ENCODE data around the gene FLT1.

FLT1 gene

GRCh38 chr13:28526876-28527275 lies 31.9 kb upstream of the FLT1 start:
- DNase-seq (ENCODE audit: low read depth) = no peak

GRCh38 chr13:28522871-28523270 lies 27.9 kb upstream of the FLT1 start:
- DNase-seq (ENCODE audit: low read depth) = no peak

- no peak for DNase-seq (ENCODE audit: low read depth)
These were observed 18.8 kb upstream of the FLT1 start for GRCh38 chr13:28513745-28514144.

GRCh38 chr13:28510542-28510941 lies 15.6 kb upstream of the FLT1 start:
- no peak for DNase-seq (ENCODE audit: low read depth)

- no peak for DNase-seq (ENCODE audit: low read depth)
These were observed 15.1 kb upstream of the FLT1 start for GRCh38 chr13:28510066-28510465.

GRCh38 chr13:28505543-28506135 lies 10.7 kb upstream of the FLT1 start:
- DNase-seq (ENCODE audit: low read depth) = no peak

GRCh38 chr13:28503182-28503967 lies 8.4 kb upstream of the FLT1 start:
- DNase-seq (ENCODE audit: low read depth) = no peak

GRCh38 chr13:28501547-28501946 lies 6.6 kb upstream of the FLT1 start:
- DNase-seq (ENCODE audit: low read depth) = no peak

- no peak for DNase-seq (ENCODE audit: low read depth)
These were observed 4.7 kb upstream of the FLT1 start for GRCh38 chr13:28499609-28500008.

- DNase-seq (ENCODE audit: low read depth) = no peak
These were observed 3.7 kb upstream of the FLT1 start for GRCh38 chr13:28498481-28499115.

- no peak for DNase-seq (ENCODE audit: low read depth)
These were observed 2.4 kb upstream of the FLT1 start for GRCh38 chr13:28497143-28497876.

GRCh38 chr13:28496188-28496564 lies 1.2 kb upstream of the FLT1 start:
- no peak for DNase-seq (ENCODE audit: low read depth)

- no peak for DNase-seq (ENCODE audit: low read depth)
These were observed 735 bp upstream of the FLT1 start for GRCh38 chr13:28495538-28496187.

GRCh38 chr13:28494504-28494777 lies 487 bp downstream of the FLT1 start:
- DNase-seq (ENCODE audit: low read depth) = no peak

GRCh38 chr13:28493740-28494503 lies 1.0 kb downstream of the FLT1 start:
- DNase-seq (ENCODE audit: low read depth) = no peak

GRCh38 chr13:28492569-28493367 lies 2.2 kb downstream of the FLT1 start:
- no peak for DNase-seq (ENCODE audit: low read depth)

- DNase-seq (ENCODE audit: low read depth) = no peak
These were observed 4.9 kb downstream of the FLT1 start for GRCh38 chr13:28490061-28490460.

- DNase-seq (ENCODE audit: low read depth) = no peak
These were observed 5.4 kb downstream of the FLT1 start for GRCh38 chr13:28489524-28489931.

- no peak for DNase-seq (ENCODE audit: low read depth)
These were observed 6.4 kb downstream of the FLT1 start for GRCh38 chr13:28488376-28489005.

GRCh38 chr13:28485996-28486543 lies 8.9 kb downstream of the FLT1 start:
- no peak for DNase-seq (ENCODE audit: low read depth)

Measured in HS-5 (cell line).